ENCODE measurements around the gene TGFBR2.

Gene TGFBR2

GRCh38 chr3:30655187-30655812 is 48.9 kb downstream of the TGFBR2 start (continued):
- TF ChIP-seq, protein P1, sequence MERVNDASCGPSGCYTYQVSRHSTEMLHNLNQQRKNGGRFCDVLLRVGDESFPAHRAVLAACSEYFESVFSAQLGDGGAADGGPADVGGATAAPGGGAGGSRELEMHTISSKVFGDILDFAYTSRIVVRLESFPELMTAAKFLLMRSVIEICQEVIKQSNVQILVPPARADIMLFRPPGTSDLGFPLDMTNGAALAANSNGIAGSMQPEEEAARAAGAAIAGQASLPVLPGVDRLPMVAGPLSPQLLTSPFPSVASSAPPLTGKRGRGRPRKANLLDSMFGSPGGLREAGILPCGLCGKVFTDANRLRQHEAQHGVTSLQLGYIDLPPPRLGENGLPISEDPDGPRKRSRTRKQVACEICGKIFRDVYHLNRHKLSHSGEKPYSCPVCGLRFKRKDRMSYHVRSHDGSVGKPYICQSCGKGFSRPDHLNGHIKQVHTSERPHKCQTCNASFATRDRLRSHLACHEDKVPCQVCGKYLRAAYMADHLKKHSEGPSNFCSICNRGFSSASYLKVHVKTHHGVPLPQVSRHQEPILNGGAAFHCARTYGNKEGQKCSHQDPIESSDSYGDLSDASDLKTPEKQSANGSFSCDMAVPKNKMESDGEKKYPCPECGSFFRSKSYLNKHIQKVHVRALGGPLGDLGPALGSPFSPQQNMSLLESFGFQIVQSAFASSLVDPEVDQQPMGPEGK (tag by site-specific recombination; IDR thresholded peaks at IDR 0.05) = no peak
- TF ChIP-seq PRDM1 (tag by site-specific recombination; IDR thresholded peaks at IDR 0.05) (no peak), BCL11A (tag by site-specific recombination; IDR thresholded peaks at IDR 0.05; ENCODE audit: low read depth) (no peak), ZSCAN30 (tag by site-specific recombination; IDR thresholded peaks at IDR 0.05) (no peak), PRDM6 (tag by site-specific recombination; IDR thresholded peaks at IDR 0.05) (peak; percentile 65; the same call in 1 of the 2 replicates), ZNF350 (tag by site-specific recombination; IDR thresholded peaks at IDR 0.05) (no peak), ZNF175 (tag by site-specific recombination; IDR thresholded peaks at IDR 0.05) (no peak), INSM2 (tag by site-specific recombination; IDR thresholded peaks at IDR 0.05) (peak; percentile 93), ZNF791 (tag by site-specific recombination; IDR thresholded peaks at IDR 0.05) (no peak), ZNF473 (tag by site-specific recombination; IDR thresholded peaks at IDR 0.05) (no peak), ZBTB44 (tag by site-specific recombination; IDR thresholded peaks at IDR 0.05) (peak; percentile 26; the same call in 1 of the 2 replicates), ZNF660 (tag by site-specific recombination; IDR thresholded peaks at IDR 0.05) (0 out of 2 replicates have a peak, but pooled peaks have one; percentile 40), ZNF214 (tag by site-specific recombination; IDR thresholded peaks at IDR 0.05; ENCODE audit: borderline replicate concordance) (no peak), ZNF449 (tag by site-specific recombination; IDR thresholded peaks at IDR 0.05) (peak; percentile 17; the same call in 1 of the 2 replicates), ZNF184 (tag by site-specific recombination; IDR thresholded peaks at IDR 0.05) (0 out of 2 replicates have a peak, but pooled peaks have one; percentile 45), ZNF423 (tag by site-specific recombination; IDR thresholded peaks at IDR 0.05) (no peak), SP2 (tag by site-specific recombination; IDR thresholded peaks at IDR 0.05) (no peak), REPIN1 (tag by site-specific recombination; IDR thresholded peaks at IDR 0.05; ENCODE audit: low read depth) (no peak), ZNF645 (tag by site-specific recombination; IDR thresholded peaks at IDR 0.05) (no peak), YY1 (tag by site-specific recombination; IDR thresholded peaks at IDR 0.05) (no peak)
- TF ChIP-seq, protein P2, sequence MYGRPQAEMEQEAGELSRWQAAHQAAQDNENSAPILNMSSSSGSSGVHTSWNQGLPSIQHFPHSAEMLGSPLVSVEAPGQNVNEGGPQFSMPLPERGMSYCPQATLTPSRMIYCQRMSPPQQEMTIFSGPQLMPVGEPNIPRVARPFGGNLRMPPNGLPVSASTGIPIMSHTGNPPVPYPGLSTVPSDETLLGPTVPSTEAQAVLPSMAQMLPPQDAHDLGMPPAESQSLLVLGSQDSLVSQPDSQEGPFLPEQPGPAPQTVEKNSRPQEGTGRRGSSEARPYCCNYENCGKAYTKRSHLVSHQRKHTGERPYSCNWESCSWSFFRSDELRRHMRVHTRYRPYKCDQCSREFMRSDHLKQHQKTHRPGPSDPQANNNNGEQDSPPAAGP (tag by site-specific recombination; IDR thresholded peaks at IDR 0.05) = no peak
- TF ChIP-seq, protein P3, sequence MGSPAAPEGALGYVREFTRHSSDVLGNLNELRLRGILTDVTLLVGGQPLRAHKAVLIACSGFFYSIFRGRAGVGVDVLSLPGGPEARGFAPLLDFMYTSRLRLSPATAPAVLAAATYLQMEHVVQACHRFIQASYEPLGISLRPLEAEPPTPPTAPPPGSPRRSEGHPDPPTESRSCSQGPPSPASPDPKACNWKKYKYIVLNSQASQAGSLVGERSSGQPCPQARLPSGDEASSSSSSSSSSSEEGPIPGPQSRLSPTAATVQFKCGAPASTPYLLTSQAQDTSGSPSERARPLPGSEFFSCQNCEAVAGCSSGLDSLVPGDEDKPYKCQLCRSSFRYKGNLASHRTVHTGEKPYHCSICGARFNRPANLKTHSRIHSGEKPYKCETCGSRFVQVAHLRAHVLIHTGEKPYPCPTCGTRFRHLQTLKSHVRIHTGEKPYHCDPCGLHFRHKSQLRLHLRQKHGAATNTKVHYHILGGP (tag by site-specific recombination; IDR thresholded peaks at IDR 0.05) = no peak
- TF ChIP-seq, protein P4, sequence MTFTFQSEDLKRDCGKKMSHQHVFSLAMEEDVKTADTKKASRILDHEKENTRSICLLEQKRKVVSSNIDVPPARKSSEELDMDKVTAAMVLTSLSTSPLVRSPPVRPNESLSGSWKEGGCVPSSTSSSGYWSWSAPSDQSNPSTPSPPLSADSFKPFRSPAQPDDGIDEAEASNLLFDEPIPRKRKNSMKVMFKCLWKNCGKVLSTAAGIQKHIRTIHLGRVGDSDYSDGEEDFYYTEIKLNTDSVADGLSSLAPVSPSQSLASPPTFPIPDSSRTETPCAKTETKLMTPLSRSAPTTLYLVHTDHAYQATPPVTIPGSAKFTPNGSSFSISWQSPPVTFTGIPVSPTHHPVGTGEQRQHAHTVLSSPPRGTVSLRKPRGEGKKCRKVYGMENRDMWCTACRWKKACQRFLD (tag by site-specific recombination; IDR thresholded peaks at IDR 0.05) = no peak

Data from HEK293 (cell line).